ENCODE data around the gene LITAF.
"Not testable (repeated sequence)": the region's sequence is repeated elsewhere in the genome, so short reads cannot be mapped to it uniquely, and the experiment has no call there.

The LITAF gene

DNA sequence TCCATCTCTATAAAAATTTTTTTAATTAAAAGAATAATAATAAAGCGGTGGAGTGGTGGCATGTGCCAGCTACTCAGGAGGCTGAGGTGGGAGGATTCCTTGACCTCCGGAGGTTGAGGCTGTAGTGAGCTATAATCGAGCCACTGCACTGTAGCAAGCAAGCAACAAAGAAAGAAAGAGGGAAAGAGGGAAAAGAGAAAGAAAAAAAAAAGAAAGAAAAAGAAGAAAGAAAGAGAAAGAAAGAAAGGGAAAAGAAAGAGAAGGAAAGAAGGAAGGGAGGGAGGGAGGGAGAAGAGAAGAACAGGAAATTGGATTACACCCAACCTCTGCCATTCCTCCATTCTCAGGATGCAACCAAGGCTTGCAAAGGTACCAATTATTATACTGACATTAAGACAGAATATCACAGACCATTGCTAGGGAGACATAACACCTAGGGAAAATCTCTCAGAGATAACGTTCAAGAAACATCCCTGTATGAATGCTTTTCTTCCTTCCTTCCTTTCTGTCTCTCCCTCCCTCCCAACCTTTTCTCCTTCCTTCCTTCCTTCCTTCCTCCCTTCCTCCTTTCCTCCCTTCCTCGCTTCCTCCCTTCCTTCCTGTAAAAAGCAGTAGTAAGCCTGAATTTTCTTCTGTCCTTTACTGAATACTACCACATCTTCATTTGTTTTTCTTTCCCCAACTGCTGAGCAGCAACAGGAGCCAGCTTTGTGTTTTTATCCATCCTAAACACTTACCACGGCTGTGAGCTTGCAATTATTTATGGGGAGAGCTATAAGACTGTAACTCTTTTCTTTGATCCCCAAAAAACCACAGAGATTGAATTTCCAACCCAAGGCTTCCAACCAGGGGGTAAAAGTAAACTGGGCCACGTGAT, 1.8 kb upstream of the LITAF start:
- no peak for ATAC-seq (replicated peaks; ENCODE audit: extremely low read depth, poor library complexity, severe bottlenecking)
- H3K27ac Mint-ChIP-seq (ENCODE audit: low read depth), result no peak overlapping the region

DNA sequence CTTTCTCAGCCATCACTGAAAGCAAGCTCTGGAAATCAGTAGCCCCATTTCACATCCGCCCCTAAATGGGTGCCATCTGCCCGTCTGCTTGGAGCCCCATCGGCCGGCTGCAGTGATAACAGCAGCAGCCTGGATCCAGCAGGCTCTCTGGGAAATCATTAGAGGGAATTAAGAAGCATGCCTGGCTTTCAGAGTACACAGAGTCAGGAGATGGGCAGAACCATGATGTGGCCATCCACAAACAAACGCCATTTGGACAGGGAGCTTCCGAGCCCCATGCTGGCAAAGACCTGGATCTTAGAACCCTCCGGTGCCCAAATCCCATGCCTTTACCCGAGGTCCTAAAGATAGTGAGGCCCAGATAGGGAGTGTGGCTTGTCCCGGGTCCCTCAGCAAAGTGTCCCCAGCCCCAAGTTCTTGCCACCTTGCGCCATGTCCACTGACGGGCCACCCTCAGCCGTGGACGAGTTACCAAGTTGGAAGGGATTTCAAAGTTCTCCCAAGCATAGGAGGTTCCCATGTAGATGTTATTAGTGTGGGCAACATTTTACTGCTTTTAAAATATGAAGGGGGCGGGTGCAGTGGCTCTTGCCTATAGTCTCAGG, 1.0 kb upstream of the LITAF start:
- DNase-seq (ENCODE audit: low spot score in 2 of 2), result no peak
- ATAC-seq (replicated peaks; ENCODE audit: extremely low read depth, poor library complexity, severe bottlenecking), result no peak
- Mint-ChIP-seq H3K27me3 (no peaks in the 10 kb centered on the region), H3K4me3 (peak overlapping the region; percentile 95), H3K9me3 (no peaks in the 10 kb centered on the region), H3K36me3 (ENCODE audit: insufficient read depth) (peaks cover 25% of the 10 kb centered on the region), H3K27ac (ENCODE audit: low read depth) (peak overlapping the region; percentile 96), H3K4me1 (peaks cover 42% of the 10 kb centered on the region)

More for the DNA sequence above, 1.8 kb upstream of the LITAF start:
- no peaks in the 10 kb centered on the region for H3K9me3 Mint-ChIP-seq
- peak overlapping the region; percentile 95 for H3K4me3 Mint-ChIP-seq
- no peak for DNase-seq (ENCODE audit: low spot score in 2 of 2)
- peaks cover 21% of the 10 kb centered on the region for H3K36me3 Mint-ChIP-seq (ENCODE audit: insufficient read depth)
- H3K4me1 Mint-ChIP-seq, result peaks cover 34% of the 10 kb centered on the region
- H3K27me3 Mint-ChIP-seq, result no peaks in the 10 kb centered on the region

DNA sequence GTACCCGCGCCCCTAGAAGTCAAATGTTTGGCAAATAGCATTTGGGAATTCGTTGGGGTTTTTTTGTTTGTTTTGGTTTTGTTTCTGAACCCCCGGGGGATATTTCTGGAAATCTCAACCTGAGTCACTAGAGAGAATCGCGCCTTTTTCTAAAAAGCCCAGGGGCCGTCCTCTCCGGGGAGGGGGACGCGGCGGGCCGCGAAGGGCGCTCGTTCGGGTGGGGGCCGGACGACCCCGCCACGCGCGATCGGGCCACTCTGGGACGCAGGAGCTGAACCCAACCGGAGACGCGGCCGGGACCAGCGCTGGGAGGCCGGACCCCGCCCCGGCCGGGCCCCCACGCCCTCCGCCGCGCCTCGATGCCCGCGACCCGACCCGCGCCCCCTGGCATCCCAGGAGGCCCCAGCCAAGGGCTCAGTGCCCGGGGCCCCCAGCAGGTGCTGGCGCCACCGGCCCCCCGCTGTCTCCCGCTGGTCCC, 302 bp downstream of the LITAF start:
- Mint-ChIP-seq H3K27me3 (no peaks in the 10 kb centered on the region), H3K9me3 (no peaks in the 10 kb centered on the region), H3K27ac (ENCODE audit: low read depth) (peak overlapping the region; percentile 96), H3K4me3 (peak overlapping the region; percentile 95), H3K4me1 (peaks cover 55% of the 10 kb centered on the region), H3K36me3 (ENCODE audit: insufficient read depth) (peaks cover 35% of the 10 kb centered on the region)
- DNase-seq (ENCODE audit: low spot score in 2 of 2), result no peak
- ATAC-seq (replicated peaks; ENCODE audit: extremely low read depth, poor library complexity, severe bottlenecking), result no peak

DNA sequence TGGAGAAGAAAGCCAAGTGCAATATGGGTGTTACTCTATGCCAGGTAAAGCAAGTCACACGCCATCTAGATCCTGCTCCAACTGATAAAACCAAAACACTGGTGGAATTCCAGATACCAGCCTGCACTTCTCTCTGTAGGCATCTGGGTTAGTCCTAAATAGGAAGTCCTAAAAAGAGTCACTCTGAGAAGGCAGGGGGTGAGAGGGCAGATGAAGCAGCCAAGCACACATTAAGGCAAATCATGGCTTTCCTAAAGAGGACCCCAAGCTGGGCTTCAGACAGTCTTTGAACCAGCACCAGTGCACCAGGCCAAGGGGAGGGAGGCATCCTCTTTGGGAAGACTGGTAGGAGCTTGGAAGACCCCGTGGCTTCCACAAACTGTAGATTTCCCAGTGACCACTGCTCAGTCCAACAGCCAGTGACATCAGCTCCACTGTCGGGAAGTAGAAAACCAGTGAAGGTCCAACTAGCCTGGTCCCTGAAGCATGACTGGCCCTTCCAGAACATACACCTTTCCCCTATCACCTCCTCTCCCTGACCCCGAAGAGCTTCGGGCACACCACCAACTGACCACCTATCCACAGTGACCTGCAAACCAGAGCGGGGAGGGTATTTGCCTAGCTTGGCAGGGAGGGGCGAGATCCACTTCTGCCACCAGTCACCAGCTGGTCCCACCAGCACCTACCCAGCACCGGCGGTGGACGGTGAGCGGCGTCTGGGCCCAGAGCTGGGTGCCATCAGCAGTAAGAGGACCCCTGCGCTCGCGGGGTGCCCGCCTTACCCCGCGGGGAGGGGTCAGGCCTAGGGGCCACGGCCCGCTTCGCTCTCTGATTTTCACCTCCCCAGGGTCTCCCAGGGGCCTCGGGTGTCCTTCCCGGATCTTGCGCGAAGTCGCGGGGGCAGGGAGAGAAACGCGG, 1.0 kb downstream of the LITAF start:
- Mint-ChIP-seq H3K27ac (ENCODE audit: low read depth) (peak overlapping the region; percentile 96), H3K9me3 (no peaks in the 10 kb centered on the region), H3K4me3 (peak overlapping the region; percentile 95), H3K27me3 (no peaks in the 10 kb centered on the region), H3K4me1 (peaks cover 62% of the 10 kb centered on the region), H3K36me3 (ENCODE audit: insufficient read depth) (peaks cover 38% of the 10 kb centered on the region)
- DNase-seq (ENCODE audit: low spot score in 2 of 2), result no peak
- ATAC-seq (replicated peaks; ENCODE audit: extremely low read depth, poor library complexity, severe bottlenecking), result peak; percentile 11

DNA sequence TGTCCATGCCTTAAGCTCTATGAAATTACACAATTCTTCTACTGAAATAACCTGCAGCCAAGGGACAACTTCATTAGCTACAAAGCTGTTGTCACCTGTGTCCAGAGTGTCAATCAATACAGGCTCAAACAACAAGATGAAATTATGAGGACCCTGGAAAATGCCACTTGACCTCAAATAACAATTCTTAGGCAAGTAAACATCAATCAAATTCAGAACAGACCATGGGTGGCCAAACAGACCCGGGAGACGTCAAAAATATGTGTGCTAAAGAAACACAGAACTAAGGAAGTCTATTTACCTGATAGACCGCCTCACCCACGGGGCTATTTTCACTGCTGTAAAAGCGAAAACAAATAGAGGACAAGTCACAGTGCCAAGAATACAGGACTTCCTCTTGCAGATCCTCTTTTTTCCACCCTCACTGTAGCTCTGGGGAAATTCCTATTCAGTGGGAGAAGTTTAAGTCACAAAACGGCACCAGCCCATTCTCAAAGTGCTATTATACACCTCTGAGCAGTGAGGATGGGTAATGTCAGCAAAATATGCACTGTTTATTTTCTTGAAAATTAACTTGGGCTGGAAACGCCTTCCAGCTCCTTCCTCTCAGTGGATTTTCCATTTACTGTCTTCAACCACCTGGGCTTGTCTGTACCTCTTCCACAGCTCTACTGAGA, 2.7 kb downstream of the LITAF start:
- peaks cover 42% of the 10 kb centered on the region for H3K36me3 Mint-ChIP-seq (ENCODE audit: insufficient read depth)
- peak overlapping the region; percentile 96 for H3K27ac Mint-ChIP-seq (ENCODE audit: low read depth)
- H3K27me3 Mint-ChIP-seq, result no peaks in the 10 kb centered on the region
- H3K9me3 Mint-ChIP-seq, result no peaks in the 10 kb centered on the region
- no peak for ATAC-seq (replicated peaks; ENCODE audit: extremely low read depth, poor library complexity, severe bottlenecking)
- H3K4me1 Mint-ChIP-seq, result peaks cover 75% of the 10 kb centered on the region
- peak overlapping the region; percentile 95 for H3K4me3 Mint-ChIP-seq
- DNase-seq (ENCODE audit: low spot score in 2 of 2), result no peak

DNA sequence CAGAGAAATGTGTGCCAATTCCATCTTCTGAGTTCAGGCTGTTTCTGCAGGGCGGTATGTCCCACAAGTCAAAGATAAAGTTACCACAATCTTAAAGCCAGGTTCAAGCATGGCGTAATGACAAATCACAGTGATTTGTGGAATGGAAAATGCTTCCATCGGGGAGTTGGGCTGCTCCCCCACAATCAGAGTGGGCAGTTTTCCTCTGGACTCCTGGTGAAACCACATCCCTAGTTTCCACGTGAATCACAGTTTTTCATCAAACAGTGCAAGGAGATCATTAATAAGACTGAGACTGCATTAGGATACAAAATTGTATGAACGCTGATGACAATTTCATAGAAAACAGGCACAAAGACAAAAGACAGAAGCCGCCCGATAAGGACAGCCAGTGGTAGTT, 3.6 kb downstream of the LITAF start:
- Mint-ChIP-seq H3K4me3 (peak overlapping the region; percentile 95), H3K4me1 (peaks cover 74% of the 10 kb centered on the region), H3K27ac (ENCODE audit: low read depth) (no peak overlapping the region), H3K36me3 (ENCODE audit: insufficient read depth) (peaks cover 48% of the 10 kb centered on the region), H3K27me3 (no peaks in the 10 kb centered on the region), H3K9me3 (no peaks in the 10 kb centered on the region)
- no peak for ATAC-seq (replicated peaks; ENCODE audit: extremely low read depth, poor library complexity, severe bottlenecking)
- no peak for DNase-seq (ENCODE audit: low spot score in 2 of 2)

DNA sequence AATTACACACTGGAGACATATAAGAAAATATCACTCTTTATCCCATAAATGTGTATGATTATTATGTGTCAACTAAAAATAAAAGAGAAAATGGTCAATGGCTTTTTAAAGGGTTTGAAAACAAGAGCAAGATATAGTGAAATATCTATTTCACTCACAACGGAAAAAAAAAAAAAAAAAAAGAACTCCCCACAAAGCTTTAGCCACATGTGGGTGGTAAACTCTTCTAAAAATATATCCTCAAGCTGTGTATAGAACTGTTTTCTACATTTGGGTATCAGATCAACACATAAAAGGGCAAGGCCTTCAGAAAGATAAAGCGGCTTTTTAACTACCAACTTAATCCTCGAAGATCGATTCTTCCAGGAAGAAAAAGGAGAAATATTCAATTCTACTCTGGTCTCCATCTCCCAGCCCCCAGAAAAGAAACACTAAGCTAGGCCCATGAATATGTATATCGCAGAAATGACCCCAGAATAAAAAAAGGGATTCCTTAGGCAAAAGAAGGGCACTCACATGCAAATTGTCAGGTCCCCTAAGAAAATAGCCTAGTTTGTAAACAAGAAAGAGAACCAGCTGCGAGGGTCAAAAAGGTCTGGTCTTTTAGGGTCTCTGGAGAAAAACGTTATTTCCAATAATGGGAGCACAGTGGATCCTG, 4.4 kb downstream of the LITAF start:
- Mint-ChIP-seq H3K27me3 (no peaks in the 10 kb centered on the region), H3K4me3 (peak overlapping the region; percentile 95), H3K9me3 (no peaks in the 10 kb centered on the region), H3K4me1 (peaks cover 72% of the 10 kb centered on the region), H3K36me3 (ENCODE audit: insufficient read depth) (peaks cover 48% of the 10 kb centered on the region), H3K27ac (ENCODE audit: low read depth) (peak overlapping the region; percentile 86)
- no peak for DNase-seq (ENCODE audit: low spot score in 2 of 2)
- no peak for ATAC-seq (replicated peaks; ENCODE audit: extremely low read depth, poor library complexity, severe bottlenecking)

DNA sequence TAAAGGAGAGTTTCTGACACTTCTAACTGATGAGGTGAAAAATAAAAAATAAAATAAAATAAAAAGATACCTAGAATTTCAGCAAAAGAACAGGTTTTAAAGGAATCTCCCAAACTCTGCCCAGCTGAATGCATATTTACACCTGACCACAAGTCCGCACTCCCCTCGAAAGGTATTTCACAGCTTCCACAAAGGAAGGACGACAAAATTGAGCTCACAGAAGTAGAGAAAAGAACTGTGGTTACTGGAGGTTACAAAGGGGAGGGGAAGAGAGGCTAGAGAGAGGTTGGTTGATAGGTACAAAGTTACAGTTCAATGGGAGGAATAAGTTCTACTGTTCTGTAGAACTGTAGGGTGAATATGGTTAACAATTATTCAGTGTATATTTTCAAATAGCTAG, 5.0 kb downstream of the LITAF start:
- Mint-ChIP-seq H3K27ac (ENCODE audit: low read depth) (peak overlapping the region; percentile 86), H3K27me3 (no peaks in the 10 kb centered on the region), H3K36me3 (ENCODE audit: insufficient read depth) (peaks cover 48% of the 10 kb centered on the region), H3K4me1 (peaks cover 74% of the 10 kb centered on the region), H3K4me3 (peak overlapping the region; percentile 95), H3K9me3 (no peaks in the 10 kb centered on the region)
- DNase-seq (ENCODE audit: low spot score in 2 of 2), result no peak
- peak; percentile 34 for ATAC-seq (replicated peaks; ENCODE audit: extremely low read depth, poor library complexity, severe bottlenecking)

DNA sequence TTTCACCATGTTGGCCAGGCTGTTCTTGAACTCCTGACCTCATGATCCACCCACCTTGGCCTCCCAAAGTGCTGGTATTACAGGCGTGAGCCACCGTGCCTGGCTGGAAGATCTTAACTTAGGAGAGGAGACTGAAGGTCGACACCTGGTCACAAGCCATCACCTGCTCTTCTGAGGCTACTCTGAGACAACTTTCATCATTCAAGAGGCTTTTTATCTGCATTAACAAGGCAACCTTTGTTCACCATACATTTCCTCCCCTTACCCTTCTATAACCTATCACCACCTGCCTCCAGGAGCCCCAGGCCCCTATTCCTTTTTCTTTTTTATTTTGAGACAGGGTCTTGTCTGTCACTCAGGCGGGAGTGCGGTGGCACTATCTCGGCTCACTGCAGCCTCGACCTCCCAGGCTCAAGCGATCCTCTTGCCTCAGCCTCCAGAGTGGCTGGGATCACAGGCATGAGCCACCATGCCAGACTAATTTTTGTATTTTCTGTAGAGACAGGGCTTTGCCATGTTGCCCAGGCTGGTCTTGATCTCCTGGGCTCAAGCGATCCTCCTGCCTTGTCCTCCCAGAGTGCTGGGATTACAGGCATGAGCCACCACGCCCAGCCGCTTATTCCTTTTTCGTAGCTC, 6.2 kb downstream of the LITAF start:
- Mint-ChIP-seq H3K9me3 (no peaks in the 10 kb centered on the region), H3K36me3 (ENCODE audit: insufficient read depth) (peaks cover 50% of the 10 kb centered on the region), H3K4me3 (peak overlapping the region; percentile 95), H3K27me3 (no peaks in the 10 kb centered on the region), H3K27ac (ENCODE audit: low read depth) (peak overlapping the region; percentile 86), H3K4me1 (peaks cover 79% of the 10 kb centered on the region)
- no peak for ATAC-seq (replicated peaks; ENCODE audit: extremely low read depth, poor library complexity, severe bottlenecking)
- DNase-seq (ENCODE audit: low spot score in 2 of 2), result no peak

DNA sequence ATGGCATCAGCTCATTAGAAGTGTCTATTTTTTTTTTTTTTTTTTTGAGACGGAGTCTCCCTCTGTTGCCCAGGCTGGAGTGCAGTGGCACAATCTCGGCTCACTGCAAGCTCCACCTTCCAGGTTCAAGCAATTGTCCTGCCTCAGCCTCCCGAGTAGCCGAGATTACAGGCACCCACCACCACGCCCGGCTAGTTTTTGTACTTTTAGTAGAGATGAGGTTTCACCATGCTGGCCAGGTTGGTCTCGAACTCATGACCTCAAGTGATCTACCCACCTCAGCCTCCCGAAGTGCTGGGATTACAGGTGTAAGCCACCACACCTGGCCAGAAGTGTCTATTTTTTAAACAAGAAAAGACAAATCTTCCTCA, 9.4 kb downstream of the LITAF start:
- Mint-ChIP-seq H3K36me3 (ENCODE audit: insufficient read depth) (peaks cover 55% of the 10 kb centered on the region), H3K4me1 (peaks cover 82% of the 10 kb centered on the region), H3K4me3 (peak overlapping the region; percentile 62), H3K27ac (ENCODE audit: low read depth) (peak overlapping the region; percentile 23)
- H3K9me3 Mint-ChIP-seq; DNase-seq (ENCODE audit: low spot score in 2 of 2); ATAC-seq (replicated peaks; ENCODE audit: extremely low read depth, poor library complexity, severe bottlenecking); H3K27me3 Mint-ChIP-seq: not testable (repeated sequence)
